Umbilical cord (tissue), 2 donors: Measurements from ENCODE around the gene MAD1L1. TPM values are rescaled to one million over a fixed set of nuclear protein-coding genes. Genes with fewer than 3 reads are reported as not detected.
A peak's percentile ranks its signal among the peaks of the same experiment; 100 is the strongest.

Experiments
- DNase-seq: peaks from one replicate; pipeline ENCODE4 v3.0.0-alpha.2; 2015; ENCODE audit warnings: low spot score
- total RNA-seq: library from RNA; depleted of rRNA; stranded (reverse); fragments of >200 nt; gene quantifications from one replicate; pipeline ENCODE4 v1.2.3, GENCODE V29; 2014; ENCODE audit warnings: low replicate concordance; ENCODE audit not compliant: insufficient read depth

MAD1L1 gene
- total RNA-seq, 1 donor from 2014 or later: 23.8 TPM

DNA sequence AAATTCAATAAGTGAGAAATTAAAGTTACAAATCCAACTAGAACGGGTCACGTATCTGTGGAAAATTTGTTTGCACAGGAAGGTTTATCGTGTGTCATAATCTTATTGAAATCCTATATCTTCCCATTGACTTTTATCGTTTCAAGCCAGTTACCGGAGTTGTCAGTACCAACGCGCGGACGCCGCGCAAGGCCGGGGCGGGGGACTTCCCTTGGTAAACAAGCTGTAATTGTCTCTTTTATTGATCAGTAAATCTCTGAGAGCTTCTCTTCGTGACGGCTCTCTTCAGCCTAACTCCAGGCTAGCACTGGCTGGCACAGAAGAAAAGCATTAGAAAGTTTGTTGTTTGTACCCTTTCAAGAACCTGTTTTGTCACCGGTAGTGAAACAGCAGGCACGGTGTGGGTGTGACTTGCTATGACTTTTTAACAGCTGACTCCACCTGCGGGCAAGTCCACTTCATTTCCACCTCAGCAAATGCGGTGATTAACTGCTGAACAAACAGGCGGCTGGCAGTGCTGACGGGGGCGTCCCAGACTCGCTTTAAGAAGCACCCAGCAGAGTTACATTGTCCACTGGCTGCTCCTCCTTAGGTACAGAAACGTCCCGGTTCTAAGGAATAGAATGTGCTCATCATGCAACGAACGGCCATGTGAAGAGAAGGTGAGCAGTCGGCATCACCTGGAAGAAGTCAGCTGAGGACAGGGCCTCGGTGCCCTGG lies 215.8 kb downstream of the MAD1L1 start:
- no peak for DNase-seq

DNA sequence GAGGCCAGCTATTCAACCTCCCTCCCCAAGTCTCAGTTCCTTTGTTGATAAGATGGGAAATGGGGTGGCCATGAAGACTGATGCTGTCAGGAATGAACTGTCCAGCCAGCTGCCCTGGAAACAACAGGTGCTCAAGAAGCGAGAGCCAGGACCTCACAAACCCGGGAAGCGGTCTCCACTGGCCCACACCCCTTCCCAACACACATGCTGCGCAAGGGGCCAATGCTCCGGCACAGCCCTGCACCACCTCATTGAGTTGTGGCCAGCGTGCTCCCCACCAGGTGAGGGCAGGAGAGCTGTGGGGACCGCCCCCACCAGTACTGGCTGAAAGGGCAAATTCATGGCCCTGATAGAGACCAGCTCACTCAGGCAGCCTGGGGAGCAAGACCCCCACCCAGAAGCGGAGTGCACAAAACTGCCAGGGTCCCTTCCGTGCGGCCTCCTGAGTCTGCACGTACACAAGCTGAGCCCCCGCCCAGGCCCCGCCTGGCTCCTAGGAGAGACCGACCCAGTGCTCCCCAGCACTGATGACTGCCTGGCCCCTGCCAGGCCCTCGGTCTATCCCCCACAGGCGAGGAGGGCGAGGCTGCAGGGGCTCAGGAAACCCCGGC lies 216.6 kb downstream of the MAD1L1 start:
- no peak for DNase-seq

DNA sequence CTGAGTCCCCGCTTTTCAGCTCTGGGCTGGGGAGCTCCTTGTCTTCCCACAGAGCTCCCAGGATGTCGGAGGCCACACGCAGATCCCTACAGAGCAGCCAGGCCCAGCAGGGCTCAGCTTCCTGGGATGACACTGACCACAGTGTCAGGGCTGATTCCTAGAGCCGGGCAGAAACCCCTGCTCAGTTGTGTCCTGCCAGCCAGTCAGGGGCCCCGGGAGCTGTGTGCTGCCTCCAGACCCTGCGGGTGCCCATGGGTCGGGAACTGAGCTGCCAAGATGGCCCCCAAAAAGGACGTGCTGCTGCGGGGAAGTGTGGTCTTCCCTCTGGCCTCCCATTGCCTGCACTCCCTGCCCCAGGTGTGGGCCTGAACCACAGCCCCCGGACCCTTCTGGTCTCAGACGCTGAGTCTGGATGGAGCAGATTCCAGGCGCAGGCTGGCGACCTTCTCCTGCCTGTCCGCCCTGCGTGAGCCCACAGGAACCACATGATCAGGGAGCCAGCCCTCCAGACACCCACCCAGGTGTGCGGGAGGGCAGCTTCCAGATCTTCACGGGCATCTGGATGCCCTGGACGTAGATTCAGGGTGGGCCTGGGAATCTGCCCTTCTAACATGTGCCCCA lies 217.4 kb downstream of the MAD1L1 start:
- no peak for DNase-seq

DNA sequence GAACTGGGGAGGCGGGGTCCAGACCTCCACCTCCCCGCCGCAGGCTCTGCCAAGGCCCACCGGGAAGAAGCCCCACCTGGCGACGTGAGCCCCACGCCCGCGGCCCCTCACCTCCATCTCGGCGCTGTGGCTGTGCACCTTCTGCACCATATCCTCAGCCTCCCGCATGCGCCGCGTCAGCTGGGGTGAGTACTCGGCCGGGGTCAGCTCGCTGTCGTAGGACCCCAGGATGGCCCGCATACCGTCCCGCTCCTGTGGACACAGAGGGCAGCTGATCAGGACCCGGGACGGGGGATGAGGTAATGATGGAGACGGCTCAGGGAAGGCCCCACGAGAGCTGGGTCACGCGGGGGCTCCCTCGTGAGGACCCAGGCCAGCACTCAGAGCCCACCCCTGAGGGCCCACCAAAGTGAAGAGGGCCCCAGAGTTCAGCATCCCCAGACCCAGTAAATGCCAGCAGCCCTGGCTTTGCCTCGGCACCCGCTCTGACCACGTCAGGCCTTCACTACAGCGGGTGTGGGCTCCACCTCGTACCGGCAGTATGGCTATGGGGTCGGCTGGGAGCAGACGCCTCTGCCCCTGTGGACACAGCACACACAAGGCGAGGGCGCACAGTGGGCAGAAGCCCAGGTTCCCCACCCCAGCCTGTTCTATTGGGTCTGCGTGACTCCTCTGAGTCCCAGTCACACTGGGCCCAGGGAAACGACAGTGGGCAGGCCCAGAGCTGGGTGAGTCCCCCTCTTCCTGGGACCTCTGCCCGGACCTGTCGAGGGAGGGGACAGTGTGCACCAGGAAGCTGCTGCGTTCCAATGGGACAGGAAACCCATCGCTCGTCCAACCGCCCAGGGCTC lies 218.1 kb downstream of the MAD1L1 start:
- no peak for DNase-seq

DNA sequence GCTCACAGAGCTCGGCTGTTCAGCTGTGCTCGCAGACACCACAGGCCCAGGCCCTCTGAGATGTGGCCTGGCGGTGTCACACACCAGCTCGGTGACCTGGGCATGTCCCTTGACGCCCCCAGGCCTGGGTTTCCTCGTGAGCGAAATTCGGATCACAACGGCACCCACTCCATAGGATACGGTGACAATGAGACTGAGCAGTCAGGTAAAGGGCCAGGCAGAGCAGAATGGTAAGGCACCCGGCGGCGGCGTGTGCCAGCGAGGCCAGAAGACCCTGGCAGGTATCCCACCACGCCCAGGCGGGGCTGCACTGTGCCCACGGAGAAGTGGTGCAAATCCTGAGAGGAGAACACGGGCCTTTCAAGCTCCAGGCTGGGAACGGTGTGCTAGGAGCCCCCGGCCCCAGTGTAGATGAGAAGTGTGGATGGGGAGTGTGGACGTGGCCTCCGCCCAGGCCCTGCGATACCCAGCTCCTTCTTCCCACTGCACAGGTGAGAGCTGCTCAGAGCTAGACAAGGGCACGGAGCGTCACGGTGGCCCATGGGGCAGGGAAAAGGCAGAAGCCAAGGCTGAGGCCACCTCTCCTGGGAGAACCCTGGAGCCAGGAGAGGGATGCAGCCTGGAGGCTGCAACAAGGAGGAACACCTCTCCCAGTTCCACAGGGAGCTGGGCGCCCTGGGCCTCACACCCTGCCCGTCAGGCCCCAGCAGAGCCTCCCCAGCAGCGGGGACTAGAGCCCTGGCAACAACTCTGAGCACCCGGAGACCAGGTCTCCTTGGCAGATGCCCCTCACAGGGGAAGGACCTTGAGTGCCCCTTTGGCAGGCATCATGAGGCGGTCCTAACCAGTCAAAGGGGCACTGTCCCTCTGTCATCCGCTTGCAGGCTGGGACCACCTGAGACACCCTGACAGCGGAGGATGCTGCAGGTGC lies 219.1 kb downstream of the MAD1L1 start:
- DNase-seq: no peak

DNA sequence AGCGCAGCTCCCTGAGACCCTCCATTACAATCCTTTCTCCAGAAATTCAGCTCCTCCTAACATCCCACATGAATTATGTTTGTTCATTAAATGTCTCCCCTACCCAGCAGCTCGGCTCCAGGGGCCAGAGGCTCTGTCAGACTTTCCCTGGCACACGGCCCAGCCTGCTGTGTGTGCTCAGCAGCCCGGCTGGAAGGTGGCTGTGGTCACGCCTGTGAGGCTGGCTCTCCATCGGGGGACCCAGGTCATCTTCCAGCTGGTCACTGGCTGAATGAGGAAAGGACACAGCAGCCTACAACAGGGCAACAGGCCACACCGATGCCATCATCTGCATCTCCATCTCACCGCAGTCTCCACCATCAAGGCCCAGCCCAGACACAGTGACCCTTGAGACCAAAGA lies 219.8 kb downstream of the MAD1L1 start:
- DNase-seq: peak; percentile 68

DNA sequence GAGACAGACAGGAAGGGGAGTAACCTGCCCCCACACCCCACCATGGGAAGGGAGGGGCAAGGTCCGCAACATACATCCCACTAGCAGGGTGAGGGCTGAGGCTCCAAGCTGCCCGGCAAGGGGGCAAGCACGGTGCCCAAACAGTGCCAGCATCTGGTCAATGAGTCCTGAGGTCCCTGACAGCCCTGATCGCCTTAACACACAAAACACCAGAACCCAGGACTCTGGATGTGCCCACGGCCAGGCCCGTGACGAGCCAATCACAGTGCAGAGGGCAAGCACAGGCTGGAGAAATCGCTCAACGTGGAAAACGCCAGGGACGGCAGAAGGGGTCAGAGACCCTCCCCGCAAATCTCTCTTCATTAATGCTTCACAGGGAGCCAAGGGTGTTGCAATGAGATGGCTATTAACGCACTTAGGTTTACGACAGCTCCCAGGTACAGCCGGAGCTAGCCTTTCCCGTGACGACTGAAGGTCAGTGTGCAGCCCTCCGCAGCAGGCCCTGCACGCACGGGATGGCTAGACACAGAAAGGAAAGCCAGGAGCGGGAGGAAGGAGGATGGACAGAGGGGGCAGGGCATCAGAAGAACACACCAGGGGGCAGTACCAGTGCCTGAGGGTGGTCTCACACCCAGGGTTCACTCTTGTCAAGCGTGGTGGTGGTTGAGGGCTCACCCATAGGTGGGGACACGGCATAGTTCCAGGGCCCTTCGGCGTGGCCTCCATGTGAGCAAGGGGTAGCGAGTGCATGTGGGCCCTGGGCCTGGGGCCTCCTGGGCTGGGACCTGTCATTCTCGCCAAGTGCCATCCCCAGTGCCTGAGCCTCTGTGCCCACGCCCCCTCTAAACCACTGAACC lies 220.5 kb downstream of the MAD1L1 start:
- no peak for DNase-seq

DNA sequence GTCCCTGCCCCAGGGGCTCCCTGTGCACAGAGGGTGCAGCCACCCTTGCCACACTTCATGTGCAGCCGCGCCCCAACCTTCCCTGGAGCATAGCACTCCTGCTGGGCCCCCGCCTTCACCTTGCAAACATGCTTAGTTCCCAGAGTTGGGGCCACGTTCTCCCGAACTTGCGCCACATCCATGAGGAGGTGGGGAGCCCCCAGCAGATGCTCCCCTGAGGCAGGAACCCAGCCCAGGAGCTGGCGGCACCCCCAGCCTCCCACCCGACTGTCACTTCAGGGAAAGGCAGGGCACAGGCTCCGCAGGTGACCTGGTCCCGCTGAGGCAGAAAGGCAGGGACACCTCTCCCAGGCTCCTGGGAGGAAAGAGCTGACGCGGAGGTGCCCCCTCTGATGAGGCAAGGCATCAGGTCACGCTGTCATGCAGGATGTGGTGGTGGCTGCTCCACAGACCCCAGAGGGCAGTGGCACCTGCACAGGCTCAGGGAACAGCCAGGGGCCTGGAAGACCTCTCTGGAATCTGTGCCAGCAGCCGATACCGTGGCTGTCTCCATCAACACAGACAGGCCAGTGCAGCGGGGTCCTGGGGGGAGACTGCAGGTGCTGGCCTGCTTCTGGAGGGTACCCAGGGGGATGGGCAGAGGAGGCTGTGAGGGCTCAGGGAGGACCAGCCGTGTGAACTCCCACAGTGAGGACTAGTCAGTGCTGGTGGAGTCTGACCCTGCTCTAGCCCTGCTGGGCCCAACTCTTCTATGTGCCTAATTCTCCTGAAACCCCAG lies 221.3 kb downstream of the MAD1L1 start:
- no peak for DNase-seq

DNA sequence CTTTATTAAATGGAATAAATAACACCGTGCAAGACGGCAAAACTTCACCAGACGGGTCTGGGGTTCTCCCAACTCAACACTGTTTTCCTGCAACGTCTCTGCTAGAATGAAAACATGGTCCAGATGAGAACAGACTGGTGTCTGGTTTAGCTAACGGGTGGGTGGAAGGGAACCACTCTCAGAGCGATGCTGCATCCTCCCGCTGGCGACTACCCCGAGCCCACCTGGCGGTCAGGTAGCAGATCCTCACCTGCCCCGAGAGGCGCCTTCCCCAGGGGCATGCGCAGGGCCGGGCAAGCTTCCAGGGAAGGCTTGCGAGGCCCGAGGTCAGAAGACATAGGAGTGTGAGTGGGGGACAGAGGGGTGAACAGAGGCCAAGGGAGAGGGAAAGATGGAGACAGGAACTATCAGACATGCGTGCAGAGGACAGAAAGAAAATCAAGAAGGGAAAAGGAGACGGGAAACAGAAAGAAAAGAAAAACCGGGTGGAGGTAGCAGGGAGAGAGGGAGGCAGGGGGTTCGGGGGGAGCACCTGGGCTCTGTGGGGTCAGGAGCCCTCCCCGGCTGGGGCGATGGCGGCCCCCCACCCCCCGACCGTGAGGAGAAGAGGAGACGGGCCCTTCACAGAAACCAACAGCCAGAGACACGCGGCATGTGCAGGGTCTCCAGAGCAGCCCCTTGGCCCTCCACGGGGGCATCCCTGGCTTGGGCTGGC lies 222.0 kb downstream of the MAD1L1 start:
- no peak for DNase-seq

DNA sequence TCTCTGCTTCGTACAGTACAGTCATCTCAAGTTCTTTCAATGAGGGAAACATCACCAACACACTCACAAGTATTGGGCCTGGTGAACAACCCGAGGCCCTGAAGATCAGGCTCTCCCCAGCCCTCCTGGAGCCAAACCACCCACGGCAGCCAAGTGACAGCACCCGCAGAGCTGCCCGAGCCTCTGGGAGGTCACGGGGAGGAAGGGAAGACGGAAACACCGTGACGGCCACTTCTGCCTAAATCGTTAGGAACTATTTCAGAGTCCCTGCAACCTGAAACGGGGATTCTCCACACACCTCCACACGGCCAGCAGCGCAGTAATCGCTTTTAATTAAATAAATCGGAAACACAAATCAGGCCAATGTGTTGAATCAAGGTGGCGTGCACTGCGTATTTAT lies 222.6 kb downstream of the MAD1L1 start:
- no peak for DNase-seq

DNA sequence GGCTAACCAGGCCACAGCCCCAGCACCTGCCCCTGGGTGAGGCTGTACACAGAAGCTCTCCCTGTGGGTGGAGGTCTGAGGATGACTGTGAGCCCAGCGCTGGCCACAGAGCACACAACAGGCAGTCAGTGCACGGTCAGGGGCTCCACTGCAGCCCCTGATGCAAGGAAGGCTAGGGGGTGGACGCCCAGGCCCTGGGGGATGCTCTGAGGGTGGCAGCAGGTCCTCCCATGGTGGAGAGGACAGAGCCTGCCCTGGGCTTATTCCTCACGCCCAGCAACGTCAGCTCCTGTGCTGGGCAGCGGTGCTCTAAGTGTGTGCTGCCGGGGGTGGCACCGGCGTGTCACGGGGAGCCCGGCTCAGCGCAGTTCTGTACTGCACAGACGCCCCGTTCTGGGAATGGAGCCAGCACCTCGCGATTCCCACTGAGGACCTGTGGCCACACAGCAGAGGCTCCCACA lies 223.2 kb downstream of the MAD1L1 start:
- no peak for DNase-seq

DNA sequence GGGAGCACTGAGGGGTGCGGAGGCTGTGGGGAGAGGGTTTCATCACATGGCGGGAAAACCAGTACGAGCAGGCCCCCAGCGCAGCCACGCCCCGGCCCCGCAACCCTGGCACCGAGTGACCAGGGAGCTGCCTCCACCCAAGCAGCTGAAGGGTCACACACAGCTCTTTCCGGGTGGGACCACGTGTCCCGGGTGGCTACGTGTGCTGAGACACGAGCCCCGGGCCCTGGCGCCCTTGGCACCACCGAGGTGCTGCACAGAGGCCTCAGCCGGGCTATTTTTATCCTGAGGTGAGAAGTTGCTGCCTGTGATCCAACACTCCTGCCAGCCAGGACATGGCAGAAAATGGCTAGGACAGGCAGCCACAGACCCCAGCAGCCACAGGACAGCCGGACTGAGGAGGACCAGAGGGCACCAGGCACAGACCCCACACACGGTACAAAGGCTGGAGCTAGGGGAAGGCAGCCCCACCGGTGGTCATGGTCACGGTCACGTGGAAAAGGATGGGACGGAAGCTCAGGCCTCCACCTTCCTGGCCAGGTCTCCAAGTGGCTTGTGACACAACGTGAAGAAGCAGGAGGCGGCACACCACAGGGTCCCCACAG lies 223.7 kb downstream of the MAD1L1 start:
- no peak for DNase-seq

DNA sequence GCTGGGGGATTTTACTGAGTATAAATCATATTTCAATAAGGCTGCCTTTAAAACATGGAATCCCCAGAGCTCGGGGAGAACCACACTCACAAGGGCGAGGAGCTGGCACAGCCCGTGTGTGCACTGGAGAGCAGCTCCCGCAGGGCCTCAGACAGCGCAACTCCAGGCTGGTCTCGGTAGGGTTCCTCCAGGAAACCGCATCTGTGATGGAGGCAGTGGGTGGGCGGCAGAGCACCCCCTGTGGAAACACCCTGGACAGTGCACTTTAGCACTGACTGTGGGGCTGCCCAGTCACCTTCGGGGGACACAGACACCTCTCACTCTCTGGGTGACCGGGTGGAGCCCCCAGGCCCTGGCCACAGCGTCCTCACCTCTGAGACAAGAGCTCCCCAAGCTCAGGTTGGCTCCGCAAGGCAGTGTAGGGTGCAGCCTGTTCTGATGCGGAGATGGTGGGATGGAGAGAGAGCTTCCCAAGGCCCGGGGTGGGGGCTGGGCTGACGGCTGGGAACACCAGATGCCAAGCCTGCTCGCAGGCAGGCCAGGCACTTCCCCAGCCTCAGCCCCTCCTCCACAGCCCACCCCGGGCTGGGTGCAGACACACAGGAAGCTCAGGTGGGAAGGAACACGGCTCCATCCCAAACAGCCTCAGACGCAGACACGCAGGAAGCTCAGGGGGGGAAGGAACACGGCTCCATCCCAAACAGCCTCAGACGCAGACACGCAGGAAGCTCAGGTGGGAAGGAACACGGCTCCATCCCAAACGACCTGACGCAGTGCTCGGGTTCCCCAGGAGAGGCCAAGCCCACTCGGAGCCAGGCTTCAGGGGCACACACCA lies 224.4 kb downstream of the MAD1L1 start:
- DNase-seq: no peak

DNA sequence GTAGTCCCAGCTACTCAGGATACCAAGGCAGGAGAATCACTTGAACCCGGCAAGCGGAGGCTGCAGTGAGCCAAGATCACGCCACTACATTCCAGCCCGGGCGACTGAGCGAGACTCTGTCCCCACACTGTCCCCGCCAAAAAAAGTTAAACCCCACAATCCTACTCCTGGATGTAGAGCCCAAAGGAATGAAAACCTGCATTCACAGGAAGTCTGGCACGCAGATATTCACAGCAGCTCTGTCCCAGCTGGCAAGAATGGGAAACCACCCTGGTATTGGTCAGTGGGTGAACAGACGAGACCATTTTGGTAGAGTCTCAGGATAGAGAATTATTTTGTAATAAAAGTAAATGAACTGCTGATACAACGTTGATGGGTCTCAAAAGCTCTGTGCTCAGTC lies 225.2 kb downstream of the MAD1L1 start:
- DNase-seq: no peak

DNA sequence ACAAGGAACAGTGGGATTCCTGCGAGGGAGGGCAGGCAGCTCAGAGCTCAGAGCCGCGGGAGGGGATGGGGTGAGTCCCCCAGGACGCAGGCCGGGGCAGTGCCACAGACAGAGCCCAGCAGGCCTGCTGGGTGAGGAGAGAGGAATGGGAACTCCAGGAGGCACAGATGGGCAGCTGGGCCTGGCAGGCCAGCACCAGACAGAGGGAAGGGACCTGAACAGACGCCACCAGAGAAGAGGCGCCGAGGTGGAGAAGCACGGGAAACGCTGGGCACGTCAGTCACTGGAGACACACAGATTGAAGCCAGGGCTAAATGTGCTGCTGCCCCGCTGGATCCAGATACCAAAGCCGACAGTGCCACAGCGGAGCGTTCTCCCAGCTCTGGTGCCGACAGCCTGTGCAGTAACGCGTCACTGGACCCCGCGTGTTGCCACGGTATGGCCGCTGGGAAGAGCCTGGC lies 225.8 kb downstream of the MAD1L1 start:
- DNase-seq: no peak

DNA sequence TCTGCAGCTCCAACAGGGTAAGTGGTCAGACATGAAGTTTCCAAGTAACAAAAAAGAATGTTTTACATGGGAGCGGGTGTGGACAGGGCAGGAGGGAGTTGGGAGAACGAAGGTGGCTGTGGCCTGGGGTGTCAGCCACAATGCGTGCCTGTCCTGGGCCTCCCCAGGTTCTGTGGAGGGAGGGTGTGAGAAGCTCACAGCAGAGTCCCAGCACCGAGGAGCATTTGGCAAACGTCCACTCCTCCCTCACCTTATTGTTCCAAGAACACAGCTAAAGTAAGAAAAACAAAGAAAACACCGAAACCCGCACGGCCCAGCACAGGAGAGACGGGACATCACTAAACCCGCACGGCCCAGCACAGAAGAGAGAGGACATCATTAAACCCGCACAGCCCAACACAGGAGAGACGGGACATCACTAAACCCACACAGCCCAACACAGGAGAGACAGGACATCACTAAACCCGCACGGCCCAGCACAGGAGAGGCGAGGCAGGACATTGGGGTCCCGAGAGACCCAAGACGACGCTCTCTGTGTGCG lies 226.4 kb downstream of the MAD1L1 start:
- no peak for DNase-seq

DNA sequence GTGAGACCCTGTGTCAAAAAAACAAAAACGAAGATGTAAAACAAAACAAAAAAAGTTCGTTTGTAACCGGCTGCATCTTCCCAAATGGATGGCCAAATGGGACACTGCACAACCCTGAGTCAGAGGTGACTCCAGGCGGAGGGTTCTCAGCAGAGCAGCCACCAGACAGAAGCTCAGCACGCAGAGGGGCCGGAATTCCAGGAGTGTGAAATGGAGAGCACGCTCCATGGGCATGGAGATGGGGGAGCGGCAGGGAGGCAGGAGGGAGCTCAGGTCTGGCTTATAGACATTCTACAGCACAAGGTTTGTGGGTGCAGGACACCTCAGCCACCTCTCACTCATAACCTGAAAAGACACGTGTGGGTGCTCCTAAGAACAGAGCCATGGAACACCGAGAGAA lies 227.0 kb downstream of the MAD1L1 start:
- DNase-seq: no peak
